K562 (cell line): ENCODE measurements around the gene CYB5D1. TPM values are rescaled to one million over a fixed set of nuclear protein-coding genes. Genes with fewer than 3 reads are reported as not detected.

Source experiments
- ATF7 ChIP-seq: fragments of 450-650 bp; IDR thresholded peaks from 2 replicates; pipeline ENCODE4 v1.7.1; 2014; ENCODE audit warnings: mild to moderate bottlenecking, moderate library complexity
- CBFA2T2 ChIP-seq: fragments of 450-650 bp; conservative IDR thresholded peaks from 2 replicates; pipeline ENCODE4 v1.6.1; 2017; ENCODE audit warnings: mild to moderate bottlenecking
- E2F8 ChIP-seq: fragments of 450-650 bp; IDR thresholded peaks from 2 replicates; pipeline ENCODE4 v1.7.1; 2018; ENCODE audit warnings: mild to moderate bottlenecking, low read depth; ENCODE audit not compliant: partially characterized antibody
- FOXJ3 ChIP-seq: sonication (generic); formaldehyde crosslinking; IDR thresholded peaks from 2 replicates; pipeline ENCODE4 v1.4.0; 2020; ENCODE audit warnings: mild to moderate bottlenecking, missing genetic modification reagents
- MCM2 ChIP-seq: fragments of 450-650 bp; IDR thresholded peaks from 2 replicates; pipeline ENCODE4 v1.6.1; 2017; ENCODE audit warnings: low read depth, mild to moderate bottlenecking
- PPARD ChIP-seq: fragments of 250-450 bp; sonication (Bioruptor Pico); IDR thresholded peaks from 2 replicates; pipeline ENCODE4 v1.8.0; 2022; ENCODE audit warnings: inconsistent platforms, mild to moderate bottlenecking, moderate library complexity
- PYGO2 ChIP-seq: fragments of 450-650 bp; IDR thresholded peaks from 2 replicates; pipeline ENCODE4 v1.6.1; 2016; ENCODE audit warnings: mild to moderate bottlenecking, missing genetic modification characterization, moderate library complexity, missing compliant biosample characterization
- RB1 ChIP-seq: fragments of 450-650 bp; IDR thresholded peaks from 2 replicates; pipeline ENCODE4 v1.6.1; 2017; ENCODE audit warnings: low read depth, mild to moderate bottlenecking
- RBM17 ChIP-seq: fragments of 200-400 bp; formaldehyde crosslinking; IDR thresholded peaks from 2 replicates; pipeline ENCODE4 v1.6.1; 2017; ENCODE audit warnings: low read depth, mild to moderate bottlenecking, low read length, borderline replicate concordance
- SREBF2 ChIP-seq: sonication (generic); formaldehyde crosslinking; IDR thresholded peaks from 2 replicates; pipeline ENCODE4 v1.4.0; 2020; ENCODE audit warnings: mild to moderate bottlenecking, missing genetic modification reagents
- SRSF7 ChIP-seq: fragments of 200-400 bp; formaldehyde crosslinking; optimal IDR thresholded peaks from 2 replicates; pipeline ENCODE3; 2017; ENCODE audit warnings: mild to moderate bottlenecking, low read depth, low read length
- TAF15 ChIP-seq: fragments of 200-400 bp; formaldehyde crosslinking; IDR thresholded peaks from 2 replicates; pipeline ENCODE4 v1.6.1; 2017; ENCODE audit warnings: mild to moderate bottlenecking, low read depth, low read length, moderate library complexity
- THAP7 ChIP-seq: fragments of 250-450 bp; sonication (Bioruptor Pico); IDR thresholded peaks from 2 replicates; pipeline ENCODE4 v1.5.0; 2021
- XRCC3 ChIP-seq: fragments of 450-650 bp; IDR thresholded peaks from 2 replicates; pipeline ENCODE4 v1.6.1; 2017; ENCODE audit warnings: mild to moderate bottlenecking, moderate library complexity
- ZFP36 ChIP-seq: fragments of 150-350 bp; IDR thresholded peaks from 2 replicates; pipeline ENCODE4 v1.6.1; 2018; ENCODE audit warnings: low read length, low read depth; ENCODE audit not compliant: partially characterized antibody
- ZNF407 ChIP-seq: fragments of 450-650 bp; IDR thresholded peaks from 2 replicates; pipeline ENCODE4 v1.6.1; 2016; ENCODE audit warnings: low read depth
- ZNF584 ChIP-seq: fragments of 200-800 bp; sonication (Bioruptor generic); IDR thresholded peaks from 2 replicates; pipeline ENCODE4 v1.6.1; 2016; ENCODE audit warnings: low read depth, mild to moderate bottlenecking, missing genetic modification characterization, missing compliant biosample characterization
- polyA plus RNA-seq, 8 experiments: library from polyadenylated mRNA; depleted of rRNA in 4 of 8; stranded (reverse) in 5 of 8; unstranded in 3 of 8; fragments of >200 nt; fragmentation: Nextera tagmentation in 2 of 8; fragmentation: Illumina TruSeq in 1 of 8; extraction: Ambion mirVana in 2 of 8; extraction: Trizol in 1 of 8; gene quantifications; 2 replicates each; pipeline versions ENCODE4 v1.2.1 to v1.2.3, GENCODE V29; 2011 to 2014; ENCODE audit warnings: inconsistent platforms in 1 of 8, missing spikeins in 1 of 8
- total RNA-seq, 7 experiments: library from RNA; depleted of rRNA in 6 of 7; stranded (reverse); fragments of >200 nt in 6 of 7; fragmentation: Illumina TruSeq in 2 of 7; extraction: Trizol in 2 of 7; gene quantifications; 2 replicates each; pipeline versions ENCODE4 v1.2.1 to v1.2.3, GENCODE V29; 2011 to 2021; ENCODE audit warnings: low replicate concordance in 1 of 7

The CYB5D1 gene
- total and polyA plus RNA-seq, 9 of the 15 experiments (the other 6 are each of a cell fraction or from before 2014, with no cell fraction given) = 2.4 to 7.9 (median 5.7) TPM

GRCh38 chr17:7857713-7858521 lies at the start of gene CYB5D1 (continued):
- no peak for TF ChIP-seq RBM17
- no peak for TF ChIP-seq THAP7 (CRISPR knock-in tag)
- 0 out of 2 replicates have a peak, but pooled peaks have one; percentile 4 for TF ChIP-seq FOXJ3 (CRISPR knock-in tag)
- TF ChIP-seq ATF7 = peak; percentile 16; the same call in 1 of the 2 replicates
- TF ChIP-seq E2F8 = no peak
- no peak for TF ChIP-seq ZFP36
- no peak for TF ChIP-seq ZNF584 (CRISPR knock-in tag)
- TF ChIP-seq CBFA2T2 = no peak
- peak; percentile 96 for TF ChIP-seq ZNF407
- TF ChIP-seq PPARD = no peak
- TF ChIP-seq SREBF2 = no peak
- TF ChIP-seq MCM2 = no peak
- TF ChIP-seq SRSF7 = no peak
- no peak for TF ChIP-seq XRCC3
- no peak for TF ChIP-seq TAF15
- TF ChIP-seq PYGO2 (tag) = no peak
- no peak for TF ChIP-seq RB1
